ENCODE data around the gene NEU3. TPM values are rescaled to one million over a fixed set of nuclear protein-coding genes. Genes with fewer than 3 reads are reported as not detected.

Gene NEU3
- total RNA-seq, 2 experiments from 2014 or later, result 44.8 to 56.3 TPM

DNA sequence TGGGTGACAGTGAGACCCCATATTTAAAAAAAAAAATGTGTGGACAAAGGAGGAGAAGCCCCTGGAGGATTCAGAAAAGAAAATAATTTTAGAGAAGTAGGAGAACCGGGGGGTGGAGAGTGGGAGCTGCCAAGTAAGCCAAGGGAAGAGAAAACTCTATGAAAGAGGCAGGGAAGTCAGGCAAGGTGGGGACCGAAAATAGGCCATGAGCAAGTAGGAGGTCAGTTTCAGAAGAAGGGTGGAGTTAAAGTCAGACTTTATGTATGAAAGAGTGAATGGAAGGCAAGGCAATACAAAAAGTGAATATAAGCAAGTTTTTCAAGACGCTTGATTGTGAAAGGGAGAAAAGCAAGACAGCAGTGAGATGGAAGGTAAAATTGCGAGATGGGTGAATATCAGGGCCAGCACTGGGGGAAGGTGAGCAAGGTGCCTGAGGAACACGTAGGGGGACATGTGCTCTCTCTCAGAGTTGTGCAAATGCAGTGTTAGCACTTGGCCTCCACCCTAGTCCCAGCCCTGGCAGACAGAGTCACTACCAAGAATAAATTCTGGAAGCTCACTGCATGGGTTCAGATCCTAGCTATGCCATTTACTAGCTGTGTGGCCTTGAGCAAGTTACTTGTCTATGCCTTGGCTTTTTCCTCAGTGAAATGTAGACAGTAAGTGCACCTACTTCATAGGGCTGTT, 46.5 kb upstream of the NEU3 start:
- ChIA-PET POLR2A (interaction anchor here (1.0 kb wide), 1 partner anchor 23 kb away, joined by 3 read pairs; no protein-coding TSS in a partner anchor), CTCF (ENCODE audit: unreplicated experiment) (interaction anchor here (0.6 kb wide), 1 partner anchor 94 kb away, joined by 4 read pairs; no protein-coding TSS in a partner anchor)
- Histone ChIP-seq H3K9me3 (ENCODE audit: low read length) (no peaks in the 10 kb centered on the region), H4K20me1 (ENCODE audit: insufficient read depth, low read length) (no peaks in the 10 kb centered on the region), H3K4me1 (ENCODE audit: insufficient read depth, low read length, poor library complexity, severe bottlenecking) (no peaks in the 10 kb centered on the region), H2AFZ (ENCODE audit: low read length) (no peak overlapping the region), H3K4me3 (ENCODE audit: low read depth, low read length, poor library complexity, severe bottlenecking) (no peak overlapping the region), H3K36me3 (ENCODE audit: insufficient read depth, low read length) (peaks cover 56% of the 10 kb centered on the region), H3K79me2 (ENCODE audit: insufficient read depth, low read depth, low read length) (peaks cover under 1% of the 10 kb centered on the region; the same call in 1 of the 2 replicates), H3K9me2 (ENCODE audit: insufficient read depth, low read length) (no peaks in the 10 kb centered on the region), H3K27ac (ENCODE audit: low read depth, low read length, poor library complexity, severe bottlenecking) (no peak overlapping the region), H3K4me2 (ENCODE audit: low read length) (no peak overlapping the region)
- TF ChIP-seq, protein P1, sequence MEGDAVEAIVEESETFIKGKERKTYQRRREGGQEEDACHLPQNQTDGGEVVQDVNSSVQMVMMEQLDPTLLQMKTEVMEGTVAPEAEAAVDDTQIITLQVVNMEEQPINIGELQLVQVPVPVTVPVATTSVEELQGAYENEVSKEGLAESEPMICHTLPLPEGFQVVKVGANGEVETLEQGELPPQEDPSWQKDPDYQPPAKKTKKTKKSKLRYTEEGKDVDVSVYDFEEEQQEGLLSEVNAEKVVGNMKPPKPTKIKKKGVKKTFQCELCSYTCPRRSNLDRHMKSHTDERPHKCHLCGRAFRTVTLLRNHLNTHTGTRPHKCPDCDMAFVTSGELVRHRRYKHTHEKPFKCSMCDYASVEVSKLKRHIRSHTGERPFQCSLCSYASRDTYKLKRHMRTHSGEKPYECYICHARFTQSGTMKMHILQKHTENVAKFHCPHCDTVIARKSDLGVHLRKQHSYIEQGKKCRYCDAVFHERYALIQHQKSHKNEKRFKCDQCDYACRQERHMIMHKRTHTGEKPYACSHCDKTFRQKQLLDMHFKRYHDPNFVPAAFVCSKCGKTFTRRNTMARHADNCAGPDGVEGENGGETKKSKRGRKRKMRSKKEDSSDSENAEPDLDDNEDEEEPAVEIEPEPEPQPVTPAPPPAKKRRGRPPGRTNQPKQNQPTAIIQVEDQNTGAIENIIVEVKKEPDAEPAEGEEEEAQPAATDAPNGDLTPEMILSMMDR (conservative IDR thresholded peaks at IDR 0.05; ENCODE audit: low read length), result no peak
- no peak for TF ChIP-seq EZH2phosphoT487 (IDR thresholded peaks at IDR 0.05; ENCODE audit: borderline replicate concordance, low read depth, low read length)
- BruUV-seq (replicated peaks), result no TSS peak
- intact Hi-C loops (cut with micrococcal nuclease; ENCODE audit: unreplicated experiment), result no loop called here
- DNase-seq (ENCODE audit: low spot score), result no peak

DNA sequence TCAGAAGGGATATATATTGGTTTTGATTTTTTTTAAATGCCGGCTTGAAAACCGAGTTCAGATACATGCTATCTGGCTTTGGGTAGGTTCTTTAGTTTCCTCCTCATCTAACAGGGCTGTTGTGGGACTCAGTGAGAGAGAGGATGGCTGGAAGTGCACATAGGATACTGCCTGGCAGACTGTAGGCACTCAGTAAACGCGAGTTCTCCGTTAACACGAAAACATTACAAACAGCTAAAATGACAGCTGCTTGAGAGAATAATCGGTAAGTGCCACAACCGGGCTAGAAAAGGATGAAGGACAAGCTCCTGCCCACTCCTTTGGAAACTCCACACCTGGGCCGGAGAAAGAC, 40.2 kb upstream of the NEU3 start:
- ChIA-PET CTCF (ENCODE audit: unreplicated experiment) (no interaction called here), POLR2A (interaction anchor here (0.5 to 3.5 kb wide), 5 partner anchors 10 to 431 kb away, joined by 3 to 15 read pairs (median 5); partner anchors contain the start of gene NEU3)
- peak; percentile 38 for DNase-seq (ENCODE audit: low spot score)
- Histone ChIP-seq H2AFZ (ENCODE audit: low read length) (peak overlapping the region; percentile 90), H3K9me3 (ENCODE audit: low read length) (no peaks in the 10 kb centered on the region), H3K36me3 (ENCODE audit: insufficient read depth, low read length) (peaks cover 52% of the 10 kb centered on the region), H3K4me1 (ENCODE audit: insufficient read depth, low read length, poor library complexity, severe bottlenecking) (peaks cover 36% of the 10 kb centered on the region), H3K79me2 (ENCODE audit: insufficient read depth, low read depth, low read length) (peaks cover 60% of the 10 kb centered on the region), H4K20me1 (ENCODE audit: insufficient read depth, low read length) (0 out of 2 replicates have a peak, but pooled peaks cover 9% of the 10 kb centered on the region), H3K4me3 (ENCODE audit: low read depth, low read length, poor library complexity, severe bottlenecking) (peak overlapping the region; percentile 91), H3K4me2 (ENCODE audit: low read length) (peak overlapping the region; percentile 92), H3K9me2 (ENCODE audit: insufficient read depth, low read length) (no peaks in the 10 kb centered on the region), H3K27ac (ENCODE audit: low read depth, low read length, poor library complexity, severe bottlenecking) (peak overlapping the region; percentile 74)
- BruUV-seq (replicated peaks), result TSS peak; percentile 92
- intact Hi-C loops (cut with micrococcal nuclease; ENCODE audit: unreplicated experiment), result no loop called here
- TF ChIP-seq, protein P1 (conservative IDR thresholded peaks at IDR 0.05; ENCODE audit: low read length), result no peak
- no peak for TF ChIP-seq EZH2phosphoT487 (IDR thresholded peaks at IDR 0.05; ENCODE audit: borderline replicate concordance, low read depth, low read length)

Data from OCI-LY7 (cell line).